A673 (cell line): ENCODE data around the gene YJU2. TPM values are rescaled to one million over a fixed set of nuclear protein-coding genes. Genes with fewer than 3 reads are reported as not detected.

Source experiments
- BruUV-seq: library from RNA; stranded (reverse); fragments of 400-500 nt; replicated peaks from 2 replicates; lab custom pipeline; 2021; lab: Mats Ljungman, UMichigan
- CTCF ChIA-PET: fragments of 300-600 bp; sonication (Branson Sonifier 250); formaldehyde crosslinking; loops from one replicate; lab custom pipeline; 2022; ENCODE audit warnings: antibody characterized with exemption; lab: Charles Lee
- POLR2A ChIA-PET: fragments of 300-600 bp; sonication (Branson Sonifier 250); formaldehyde crosslinking; loops from one replicate; lab custom pipeline; 2022; ENCODE audit warnings: antibody characterized with exemption; ENCODE audit not compliant: low non-redundant PET; lab: Charles Lee
- DNase-seq: peaks from one replicate; pipeline ENCODE4 v3.0.0-alpha.2; 2015; ENCODE audit warnings: low spot score
- H3K27ac ChIP-seq: fragments of 200-600 bp; sonication (generic); 2 replicates; pipeline ENCODE4 v1.5.1; 2016; ENCODE audit warnings: mixed run types, low read depth, mild to moderate bottlenecking, mixed read lengths, antibody characterized with exemption, low read length; ENCODE audit not compliant: poor library complexity, severe bottlenecking
- H3K27me3 ChIP-seq: fragments of 200-600 bp; sonication (generic); replicated peaks from 2 replicates; pipeline ENCODE4 v1.6.1; 2017; ENCODE audit warnings: mixed run types, low read depth, mild to moderate bottlenecking, mixed read lengths, antibody characterized with exemption, low read length; ENCODE audit not compliant: insufficient read depth, poor library complexity
- H3K36me3 ChIP-seq: fragments of 200-600 bp; sonication (generic); 2 replicates; pipeline ENCODE4 v1.6.1; 2016; ENCODE audit warnings: mixed run types, mild to moderate bottlenecking, mixed read lengths, antibody characterized with exemption, low read length; ENCODE audit not compliant: insufficient read depth, poor library complexity, severe bottlenecking
- H3K4me1 ChIP-seq: fragments of 200-600 bp; sonication (generic); 2 replicates; pipeline ENCODE4 v1.6.1; 2017; ENCODE audit warnings: mixed run types, mild to moderate bottlenecking, mixed read lengths, antibody characterized with exemption, low read length; ENCODE audit not compliant: insufficient read depth, poor library complexity, severe bottlenecking
- H3K4me3 ChIP-seq: fragments of 200-600 bp; sonication (generic); 2 replicates; pipeline ENCODE4 v1.5.1; 2016; ENCODE audit warnings: low read depth, mixed run types, mild to moderate bottlenecking, mixed read lengths, low read length; ENCODE audit not compliant: poor library complexity, severe bottlenecking
- H3K9me3 ChIP-seq: fragments of 200-600 bp; sonication (generic); 2 replicates; pipeline ENCODE4 v1.6.1; 2016; ENCODE audit warnings: mixed run types, low read depth, mild to moderate bottlenecking, mixed read lengths, antibody characterized with exemption, low read length; ENCODE audit not compliant: poor library complexity, severe bottlenecking
- CTCF ChIP-seq: fragments of 300-800, 200-600 bp; sonication (generic); conservative IDR thresholded peaks from 2 replicates; pipeline ENCODE4 v1.5.1; 2017; ENCODE audit warnings: low read depth, mild to moderate bottlenecking, antibody characterized with exemption, low read length, moderate library complexity, mixed read lengths
- EZH2 ChIP-seq: fragments of 200-600 bp; sonication (generic); IDR thresholded peaks from 2 replicates; pipeline ENCODE4 v1.6.1; 2017; ENCODE audit warnings: borderline replicate concordance, low read depth, mild to moderate bottlenecking, mixed read lengths, antibody characterized with exemption, low read length; ENCODE audit not compliant: poor library complexity, severe bottlenecking
- intact Hi-C: fragments of 100-400 bp; cut with micrococcal nuclease; formaldehyde crosslinking; loops from one replicate; pipeline ENCODE4 v1.10.0; 2022; ENCODE audit not compliant: unreplicated experiment
- total RNA-seq: library from RNA; stranded (reverse); gene quantifications from 2 replicates; pipeline ENCODE4 v1.2.3, GENCODE V29; 2021

Gene YJU2
- total RNA-seq, 1 experiment from 2014 or later = 34.7 TPM

DNA sequence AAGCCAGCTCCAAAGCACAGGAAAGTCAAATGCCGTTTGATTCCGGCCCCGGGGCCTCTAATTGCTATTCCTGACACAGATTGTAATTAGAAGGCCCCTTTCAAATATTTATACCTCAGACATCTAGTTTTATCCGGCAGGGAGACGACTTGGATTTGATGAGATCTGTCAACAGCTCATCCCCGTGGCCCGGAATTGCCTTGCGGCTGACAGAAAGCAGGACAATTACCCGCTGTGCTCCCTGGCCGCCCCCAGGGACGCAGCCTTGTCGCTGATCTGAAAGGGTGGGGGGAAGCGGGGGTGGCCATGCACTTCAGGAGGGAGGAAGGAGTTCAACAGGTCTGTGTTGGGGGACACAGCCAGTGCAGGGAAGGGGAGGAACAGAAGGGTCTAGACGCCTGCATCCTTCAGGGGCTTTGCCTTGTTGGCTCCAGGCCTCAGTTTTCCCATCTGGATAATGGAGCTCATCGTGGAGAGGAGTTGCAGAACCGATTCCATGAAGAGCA lies 30.4 kb downstream of the YJU2 start:
- Histone ChIP-seq H3K36me3 (no peaks in the 10 kb centered on the region), H3K4me1 (peaks cover 5% of the 10 kb centered on the region), H3K4me3 (no peak overlapping the region), H3K9me3 (no peaks in the 10 kb centered on the region), H3K27me3 (peaks cover 40% of the 10 kb centered on the region), H3K27ac (no peak overlapping the region)
- DNase-seq = peak; percentile 40
- TF ChIP-seq CTCF = no peak
- TF ChIP-seq EZH2 = no peak
- POLR2A ChIA-PET = no interaction called here
- intact Hi-C loops = no loop called here
- CTCF ChIA-PET = interaction anchor here (0.5 to 1.3 kb wide), 2 partner anchors 9 to 369 kb away, joined by 4 to 6 read pairs; no protein-coding TSS in a partner anchor
- no TSS peak for BruUV-seq

DNA sequence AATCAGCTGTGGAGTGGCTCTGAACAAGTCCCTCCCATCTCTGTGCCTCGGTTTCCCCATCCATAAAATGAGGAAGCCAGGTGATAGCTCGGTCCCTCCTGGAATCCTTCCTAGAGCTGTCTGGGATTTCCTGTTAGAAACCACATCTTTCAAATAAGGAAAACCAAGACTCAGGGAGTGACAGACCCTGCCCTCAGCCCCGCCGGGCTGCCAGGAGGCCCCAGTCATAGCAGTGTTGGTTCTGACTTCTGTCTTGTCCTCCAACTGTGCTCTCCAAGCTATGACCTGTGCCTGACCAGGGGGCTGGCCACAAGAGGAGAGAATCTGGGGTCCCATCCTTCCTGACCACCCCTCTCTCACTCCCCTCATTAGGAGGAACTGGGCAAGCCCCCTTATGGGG lies 31.1 kb downstream of the YJU2 start:
- intact Hi-C loops = no loop called here
- TF ChIP-seq CTCF = no peak
- TF ChIP-seq EZH2 = no peak
- DNase-seq = no peak
- CTCF ChIA-PET = interaction anchor here (1.3 kb wide), 1 partner anchor 10 kb away, joined by 6 read pairs; no protein-coding TSS in a partner anchor
- H3K36me3 ChIP-seq = no peaks in the 10 kb centered on the region
- BruUV-seq = no TSS peak
- peaks cover 5% of the 10 kb centered on the region for H3K4me1 ChIP-seq
- POLR2A ChIA-PET = no interaction called here
- no peaks in the 10 kb centered on the region for H3K9me3 ChIP-seq
- H3K4me3 ChIP-seq = no peak overlapping the region
- peaks cover 44% of the 10 kb centered on the region for H3K27me3 ChIP-seq
- H3K27ac ChIP-seq = no peak overlapping the region

DNA sequence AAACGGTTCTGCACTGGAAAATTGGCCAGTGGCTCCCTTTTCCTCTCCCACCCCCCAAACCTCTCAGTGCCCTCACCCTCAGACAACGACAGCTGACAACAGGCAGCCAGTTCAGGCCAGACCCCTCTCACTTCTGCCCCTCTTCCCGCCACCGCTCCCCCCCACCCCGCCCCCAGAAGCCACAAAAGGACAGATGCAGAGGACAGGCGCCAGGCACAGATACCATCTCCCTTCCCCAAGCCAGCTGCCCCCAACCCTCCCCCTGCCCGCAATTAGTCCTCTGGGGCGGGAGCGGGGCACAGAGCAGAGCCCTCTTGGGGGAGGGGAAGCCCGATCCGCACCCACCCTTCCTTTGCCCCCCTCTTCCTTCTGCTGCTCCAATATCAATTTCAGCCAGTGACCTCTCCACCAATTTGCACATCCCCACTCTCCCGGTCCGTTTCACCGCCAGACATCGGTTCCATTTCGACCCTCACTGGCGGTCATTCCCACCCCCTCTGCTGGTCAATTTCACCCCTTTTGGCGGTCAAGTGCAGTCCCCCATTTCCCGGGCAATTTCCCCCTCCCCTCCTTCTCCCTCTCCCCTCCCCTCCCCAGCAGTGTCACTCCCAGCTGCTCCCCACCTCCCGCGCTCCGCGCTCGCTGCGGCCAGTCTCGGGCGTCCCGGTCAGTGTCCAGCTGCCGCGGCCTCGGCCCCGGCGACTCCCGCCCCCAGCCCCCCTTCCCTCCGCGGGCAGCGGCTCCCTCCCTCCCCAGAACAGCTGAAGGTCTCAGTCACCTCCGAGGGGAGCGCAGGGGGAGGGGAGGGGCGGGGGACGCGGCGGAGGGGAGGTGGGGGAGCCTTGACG lies 31.8 kb downstream of the YJU2 start, which contains the start of gene SHD:
Gene SHD, plus strand, starts transcription at position 848 of the 848 bp plus-strand sequence. CDS start 798 bp downstream, outside the sequence.
- H3K4me3 ChIP-seq = peak within 1 kb of the TSS; percentile 42
- H3K27me3 ChIP-seq = peaks cover 48% of the 10 kb centered on the region
- peaks cover 5% of the 10 kb centered on the region for H3K4me1 ChIP-seq
- H3K27ac ChIP-seq = no peak within 1 kb of the TSS
- ChIA-PET POLR2A (interaction anchor here (0.6 kb wide), 1 partner anchor 257 kb away, joined by 5 read pairs; the partner anchor contains the start of gene PLIN5), CTCF (interaction anchor here (1.3 kb wide), 1 partner anchor 11 kb away, joined by 6 read pairs; no protein-coding TSS in a partner anchor)
- TF ChIP-seq EZH2 = no peak
- TF ChIP-seq CTCF = no peak
- DNase-seq = no peak
- no TSS peak for BruUV-seq
- intact Hi-C loops = no loop called here
- no peaks in the 10 kb centered on the region for H3K36me3 ChIP-seq
- H3K9me3 ChIP-seq = no peaks in the 10 kb centered on the region
